ENCODE results near the gene CTNNA2.

Gene CTNNA2

DNA sequence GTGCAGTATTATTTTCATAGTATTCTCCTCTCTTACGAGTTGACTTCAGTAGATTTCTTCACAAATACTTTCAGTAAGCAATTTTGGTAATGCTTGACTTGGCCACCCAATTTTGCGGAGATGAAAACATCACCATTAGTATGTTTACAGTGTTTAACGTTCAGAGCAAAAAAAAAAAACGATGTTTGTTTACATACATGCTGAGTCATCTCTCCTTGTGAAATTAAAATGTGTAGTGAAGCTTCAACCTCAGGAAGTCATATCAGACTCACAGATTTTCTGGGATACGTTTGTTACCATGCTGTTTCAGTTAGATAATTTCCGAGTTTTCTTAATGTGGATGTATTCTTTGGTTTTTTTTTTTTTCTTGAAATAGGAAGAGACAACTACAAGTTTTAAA is 100.1 kb downstream of the CTNNA2 start:
- no peak for DNase-seq (ENCODE audit: low spot score)

DNA sequence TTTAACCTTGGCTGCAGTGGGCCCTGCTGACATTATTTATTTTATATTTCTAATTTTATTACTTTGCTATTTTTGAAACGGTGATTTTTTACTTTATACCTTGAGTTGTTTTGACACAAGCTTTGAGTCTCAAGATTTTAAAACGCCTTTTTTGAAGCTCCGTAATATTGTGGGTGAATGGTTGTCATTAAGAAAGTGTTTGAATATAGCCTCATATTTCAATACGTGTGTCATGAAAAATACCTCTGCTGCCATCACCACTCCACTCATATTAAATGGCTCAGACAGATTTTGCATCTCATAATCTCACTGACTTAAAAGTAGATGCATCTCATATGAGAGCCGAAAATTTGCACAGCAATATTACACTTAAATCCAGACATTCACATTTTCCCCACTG is 106.6 kb downstream of the CTNNA2 start:
- no peak for DNase-seq (ENCODE audit: low spot score)

GRCh38 chr2:79619976-79620375 is 107.1 kb downstream of the CTNNA2 start:
- no peak for DNase-seq (ENCODE audit: low spot score)

- DNase-seq (ENCODE audit: low spot score): no peak
These were observed 107.8 kb downstream of the CTNNA2 start for GRCh38 chr2:79620679-79621078.

- DNase-seq (ENCODE audit: low spot score): no peak
These were observed 108.4 kb downstream of the CTNNA2 start for GRCh38 chr2:79621252-79621651.

DNA sequence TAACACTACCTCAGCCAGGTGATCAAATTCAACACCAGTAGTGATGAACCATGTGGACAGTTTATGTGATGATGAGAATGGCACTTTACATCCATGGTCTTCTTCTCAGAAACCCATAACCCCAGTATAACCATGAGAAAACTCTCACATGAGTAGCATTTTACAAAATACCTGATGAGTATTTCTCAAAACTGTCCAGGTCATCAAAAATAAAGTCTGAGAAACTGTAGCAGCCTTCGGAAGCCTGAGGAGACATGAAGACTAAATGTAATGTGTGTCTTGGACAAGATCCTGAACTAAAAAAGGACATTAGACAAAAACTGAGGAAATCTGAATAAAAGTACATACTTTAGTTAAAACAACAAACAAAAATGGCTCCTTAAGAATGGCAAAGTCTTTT is 108.9 kb downstream of the CTNNA2 start:
- no peak for DNase-seq (ENCODE audit: low spot score)

GRCh38 chr2:79622508-79622907 is 109.7 kb downstream of the CTNNA2 start:
- no peak for DNase-seq (ENCODE audit: low spot score)

DNA sequence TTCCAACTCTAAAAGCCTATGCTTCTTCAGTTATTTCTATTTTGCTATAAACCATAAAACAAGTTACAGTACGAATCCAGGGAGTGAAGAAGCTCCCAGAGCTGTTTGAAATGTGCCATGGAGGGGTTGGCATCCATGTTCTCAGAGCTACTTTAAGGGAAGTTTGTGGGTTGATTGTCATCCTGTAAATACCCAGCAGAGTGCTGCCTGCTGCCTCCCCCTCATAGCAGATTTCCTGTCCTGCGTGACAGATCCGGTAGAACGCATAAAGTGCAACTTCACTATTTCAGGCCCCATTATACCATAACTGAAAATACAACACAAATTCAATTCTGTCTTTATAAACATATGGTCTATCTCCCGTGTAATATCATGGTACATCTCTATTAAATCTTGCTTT is 114.4 kb downstream of the CTNNA2 start:
- no peak for DNase-seq (ENCODE audit: low spot score)

DNA sequence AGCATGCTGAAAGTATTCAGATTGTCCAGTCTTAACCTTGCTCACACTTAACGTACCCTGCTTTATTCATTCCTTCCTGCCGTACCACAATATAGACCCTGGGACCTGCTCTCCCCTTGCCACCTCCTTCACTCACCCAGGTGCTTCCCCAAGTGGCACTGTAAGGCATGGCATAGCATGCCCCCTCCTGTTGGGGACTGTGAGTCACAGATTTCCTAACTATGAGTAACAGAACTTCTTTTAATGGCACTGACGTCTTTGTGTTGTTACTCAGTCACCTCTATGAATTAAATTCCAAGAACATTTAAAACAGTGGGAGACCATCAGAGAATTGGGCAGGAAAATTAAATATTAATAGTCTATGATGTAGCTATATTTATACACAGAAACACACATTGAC is 117.2 kb downstream of the CTNNA2 start:
- no peak for DNase-seq (ENCODE audit: low spot score)

DNA sequence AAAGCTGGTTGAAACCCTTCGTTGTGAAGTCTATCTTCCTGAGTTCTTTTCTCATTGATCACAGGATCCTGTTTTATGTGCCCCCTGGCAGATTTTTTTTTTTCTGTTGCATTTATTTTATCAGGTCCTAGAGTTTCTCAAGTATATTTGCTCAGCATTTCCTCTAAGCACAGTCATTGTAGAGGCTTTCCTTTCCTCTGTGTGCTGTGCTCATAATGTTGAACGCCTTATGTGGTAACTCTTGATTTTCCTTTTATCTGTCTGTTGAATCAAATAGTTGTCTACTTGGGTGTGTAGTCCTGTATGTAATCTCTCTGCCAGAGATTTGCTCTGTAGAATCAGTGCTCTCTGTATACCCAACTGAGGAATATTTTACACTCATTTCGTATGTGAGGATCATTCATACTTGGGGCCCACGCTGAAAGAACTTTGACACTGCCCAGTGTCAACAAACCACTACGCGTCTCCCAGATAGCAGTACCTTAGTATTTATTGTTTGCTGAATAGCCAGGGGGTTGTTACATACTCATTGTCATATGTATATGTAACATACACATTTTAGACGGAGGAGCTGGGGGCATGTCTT is 118.2 kb downstream of the CTNNA2 start:
- DNase-seq (ENCODE audit: low spot score): no peak

- DNase-seq (ENCODE audit: low spot score): no peak
These were observed 125.6 kb downstream of the CTNNA2 start for GRCh38 chr2:79638410-79638809.

- no peak for DNase-seq (ENCODE audit: low spot score)
These were observed 126.1 kb downstream of the CTNNA2 start for GRCh38 chr2:79638954-79639353.

DNA sequence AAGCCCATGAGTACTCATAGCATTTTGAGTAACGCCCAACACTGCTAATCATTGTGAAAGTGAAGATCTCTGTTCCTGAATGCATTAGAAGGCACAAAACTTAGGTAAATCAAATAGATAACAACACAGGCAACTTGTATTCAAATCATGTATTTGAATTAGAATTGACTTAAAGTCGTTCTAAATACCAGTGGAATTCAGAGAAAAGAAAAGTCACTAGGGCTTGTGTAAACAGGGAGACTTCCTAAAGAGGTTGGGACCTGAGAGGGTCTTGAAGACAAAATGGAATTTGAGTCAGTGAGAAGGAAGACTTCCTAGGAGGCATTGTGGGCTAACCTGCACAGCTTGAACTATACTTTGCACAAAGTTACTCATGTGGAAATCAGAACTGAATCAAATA is 127.2 kb downstream of the CTNNA2 start:
- DNase-seq (ENCODE audit: low spot score): no peak

DNA sequence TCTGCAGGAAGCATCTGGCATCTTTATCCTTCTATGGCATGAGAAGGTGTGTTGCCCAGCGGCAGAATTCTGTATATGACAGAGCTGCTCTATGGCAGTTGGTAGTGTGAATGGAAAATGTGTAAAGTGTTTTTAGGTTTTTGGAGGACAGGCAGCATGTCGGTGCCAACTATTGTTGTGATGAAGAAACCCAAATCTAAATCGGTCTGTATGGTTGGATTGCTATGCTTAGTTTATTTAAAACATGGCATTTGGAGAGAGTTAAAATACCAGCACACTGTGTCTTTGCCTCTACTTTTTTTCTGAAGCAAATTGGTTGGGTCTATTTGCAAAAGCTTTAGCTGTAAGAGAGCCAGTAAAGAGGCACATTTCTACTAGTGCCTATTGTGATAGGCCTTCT is 136.7 kb downstream of the CTNNA2 start:
- DNase-seq (ENCODE audit: low spot score): no peak

DNA sequence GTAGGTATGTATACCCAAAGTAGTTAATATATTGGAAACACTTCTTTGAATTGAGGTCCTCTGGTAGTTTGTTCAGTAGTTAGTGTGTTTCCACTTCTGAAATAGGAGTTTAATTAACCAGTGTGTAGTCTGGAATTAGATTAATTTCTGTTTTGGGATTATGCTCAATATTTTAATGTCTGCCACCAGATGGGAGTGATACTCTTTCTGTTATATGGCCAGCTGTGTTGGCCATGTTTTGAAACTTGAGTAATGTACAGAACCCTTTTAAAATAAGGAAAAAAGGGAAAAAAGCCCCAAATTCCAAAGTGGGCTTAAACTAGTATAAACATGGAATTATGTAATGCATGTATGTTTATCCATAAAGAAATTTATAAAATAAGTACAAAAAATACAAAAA is 147.7 kb downstream of the CTNNA2 start:
- DNase-seq (ENCODE audit: low spot score): no peak

DNA sequence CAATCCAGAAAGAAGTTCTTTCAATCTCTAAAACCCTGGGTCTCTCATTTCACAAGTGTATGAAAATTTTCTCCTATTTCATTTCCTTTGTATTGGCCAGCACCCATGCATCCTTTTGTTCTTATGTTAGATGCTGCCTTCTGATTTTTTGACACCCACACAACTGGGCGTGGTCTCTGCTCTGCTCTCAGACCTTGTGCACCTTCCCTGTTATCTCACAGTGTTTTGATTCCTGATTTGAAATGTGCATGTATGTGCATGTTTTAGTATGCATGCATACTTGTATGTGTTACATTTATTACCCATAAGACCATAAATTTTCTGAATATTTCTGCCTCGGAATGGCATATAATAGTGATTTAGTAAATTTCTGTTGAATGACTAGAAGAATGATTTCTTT is 152.2 kb downstream of the CTNNA2 start:
- DNase-seq (ENCODE audit: low spot score): no peak

DNA sequence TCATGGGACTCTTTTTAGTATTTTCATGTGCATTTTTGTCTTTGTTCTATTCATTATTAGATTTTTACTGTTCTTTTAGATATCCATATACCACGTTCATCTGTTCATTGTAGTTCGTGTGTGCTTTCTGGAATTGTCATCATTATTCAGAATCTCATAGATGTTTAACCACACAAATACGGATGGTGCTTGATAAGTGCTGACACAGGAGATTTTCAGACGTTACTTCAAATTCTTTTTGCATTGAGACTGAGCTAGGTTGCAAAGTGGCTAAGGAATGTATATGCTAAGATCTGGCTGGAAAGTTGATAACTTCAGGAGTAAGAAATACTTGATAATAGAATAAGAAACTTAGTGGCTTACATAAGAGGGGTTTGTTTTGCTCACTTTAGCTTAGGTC is 153.6 kb downstream of the CTNNA2 start:
- DNase-seq (ENCODE audit: low spot score): no peak

DNA sequence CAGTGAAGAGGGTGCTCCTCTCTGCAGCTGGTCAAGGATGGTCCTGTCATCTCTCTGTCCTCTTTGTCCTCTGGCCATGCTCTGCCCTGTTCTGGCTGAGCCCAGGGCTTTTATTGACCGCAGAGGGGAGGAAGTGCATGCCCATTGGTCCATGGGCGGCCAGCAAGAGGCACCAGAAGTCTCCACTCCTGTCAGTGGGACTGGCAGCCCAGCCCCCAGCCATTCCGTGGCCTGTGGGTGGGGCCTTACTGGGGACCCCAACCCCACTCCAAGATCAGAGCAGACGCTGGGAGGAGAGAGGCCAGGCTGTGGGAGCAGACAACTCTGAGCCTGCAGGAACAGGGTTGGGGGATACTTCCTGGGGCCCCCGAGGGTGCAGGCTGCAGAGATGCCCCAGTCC is 156.9 kb downstream of the CTNNA2 start:
- DNase-seq (ENCODE audit: low spot score): no peak

DNA sequence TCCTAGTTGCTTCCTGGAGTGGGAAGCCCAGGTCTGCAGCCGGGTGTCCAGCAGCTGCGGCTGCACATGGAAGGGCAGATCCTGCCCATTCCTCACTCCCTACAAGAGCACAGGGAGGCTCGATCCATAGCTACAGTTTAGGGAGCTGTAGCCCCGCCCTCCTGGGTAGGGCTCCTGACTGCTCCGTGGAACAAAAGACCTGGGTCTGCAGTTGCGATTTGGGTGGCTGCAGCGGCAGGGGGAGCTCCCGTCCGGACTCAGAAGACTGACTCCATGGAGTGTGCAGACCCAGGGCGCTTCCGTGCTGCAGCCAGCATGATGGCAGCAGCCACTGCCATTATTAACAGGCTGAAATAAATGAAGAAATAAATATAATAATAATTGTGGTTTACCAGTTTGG is 157.3 kb downstream of the CTNNA2 start:
- DNase-seq (ENCODE audit: low spot score): no peak

DNA sequence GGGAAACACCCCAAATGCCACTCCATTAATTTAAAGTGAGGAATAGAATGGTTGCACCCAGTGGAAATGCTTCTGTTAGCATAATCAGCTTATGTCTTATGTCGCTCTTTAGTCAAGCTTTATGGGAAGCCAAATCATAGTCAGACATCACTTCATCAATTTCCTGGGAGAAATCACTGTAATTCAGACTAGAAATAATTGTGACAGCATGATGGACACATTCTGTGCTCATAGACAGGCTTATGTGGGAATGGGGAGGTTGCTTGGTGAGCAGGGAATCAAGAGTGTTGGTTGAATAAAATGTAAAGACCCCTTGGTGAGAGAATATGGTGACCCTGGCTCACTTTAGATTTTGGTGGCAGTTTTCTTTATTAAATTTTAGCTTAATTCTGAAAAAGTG is 174.0 kb downstream of the CTNNA2 start:
- DNase-seq (ENCODE audit: low spot score): no peak

- no peak for DNase-seq (ENCODE audit: low spot score)
These were observed 182.4 kb downstream of the CTNNA2 start for GRCh38 chr2:79695248-79695647.

GRCh38 chr2:79697200-79697599 is 184.3 kb downstream of the CTNNA2 start:
- DNase-seq (ENCODE audit: low spot score): no peak

- DNase-seq (ENCODE audit: low spot score): no peak
These were observed 187.8 kb downstream of the CTNNA2 start for GRCh38 chr2:79700651-79701050.

- DNase-seq (ENCODE audit: low spot score): no peak
These were observed 190.1 kb downstream of the CTNNA2 start for GRCh38 chr2:79702905-79703304.

- DNase-seq (ENCODE audit: low spot score): no peak
These were observed 198.2 kb downstream of the CTNNA2 start for GRCh38 chr2:79711098-79711497.
